KMS-11 (cell line): ENCODE measurements around the gene UMODL1.
A peak's percentile ranks its signal among the peaks of the same experiment; 100 is the strongest.

Source experiments
- H2AFZ ChIP-seq: fragments of 200-600 bp; sonication (generic); 2 replicates; pipeline ENCODE4 v1.6.1; 2016; ENCODE audit warnings: antibody characterized with exemption, mixed run types, low read depth
- H3K27ac ChIP-seq: fragments of 200-600 bp; sonication (generic); 2 replicates; pipeline ENCODE4 v1.6.1; 2016; ENCODE audit warnings: mild to moderate bottlenecking, mixed run types
- H3K27me3 ChIP-seq: fragments of 200-600 bp; sonication (generic); 2 replicates; pipeline ENCODE4 v1.6.1; 2017; ENCODE audit warnings: mild to moderate bottlenecking, low read depth, mixed run types, moderate library complexity; ENCODE audit not compliant: insufficient read depth
- H3K36me3 ChIP-seq: fragments of 200-600 bp; sonication (generic); 2 replicates; pipeline ENCODE4 v1.6.1; 2017; ENCODE audit warnings: mild to moderate bottlenecking, mixed run types; ENCODE audit not compliant: insufficient read depth
- H3K4me1 ChIP-seq: fragments of 200-600 bp; sonication (generic); 2 replicates; pipeline ENCODE4 v1.6.1; 2016; ENCODE audit warnings: mild to moderate bottlenecking, low read depth, mixed run types; ENCODE audit not compliant: poor library complexity, severe bottlenecking
- H3K4me2 ChIP-seq: fragments of 200-600 bp; sonication (generic); 2 replicates; pipeline ENCODE4 v1.7.0; 2016; ENCODE audit warnings: mild to moderate bottlenecking, mixed run types
- H3K4me3 ChIP-seq: fragments of 200-600 bp; sonication (generic); IDR thresholded peaks from 2 replicates; pipeline ENCODE4 v1.6.1; 2017; ENCODE audit warnings: low read depth, low read length, mixed read lengths; ENCODE audit not compliant: insufficient read depth
- H3K79me2 ChIP-seq: fragments of 200-600 bp; sonication (generic); 2 replicates; pipeline ENCODE4 v1.6.1; 2016; ENCODE audit warnings: low read depth, mixed run types; ENCODE audit not compliant: insufficient read depth
- H3K9ac ChIP-seq: fragments of 200-600 bp; sonication (generic); 2 replicates; pipeline ENCODE4 v1.6.1; 2016; ENCODE audit warnings: mild to moderate bottlenecking, mixed run types
- H4K20me1 ChIP-seq: fragments of 200-600 bp; sonication (generic); 2 replicates; pipeline ENCODE4 v1.6.1; 2016; ENCODE audit warnings: mild to moderate bottlenecking, mixed run types; ENCODE audit not compliant: insufficient read depth
- CTCF ChIP-seq: fragments of 200-600 bp; sonication (generic); conservative IDR thresholded peaks from 2 replicates; pipeline ENCODE4 v1.6.1; 2017; ENCODE audit warnings: low read depth, mild to moderate bottlenecking, antibody characterized with exemption, low read length, moderate library complexity, mixed read lengths

The UMODL1 gene

GRCh38 chr21:42108554-42109340 lies 37.6 kb downstream of the UMODL1 start:
- H3K9ac ChIP-seq, result no peak overlapping the region
- peak overlapping the region; percentile 49; the same call in 1 of the 2 replicates for H3K4me2 ChIP-seq

GRCh38 chr21:42109473-42109872 lies 38.4 kb downstream of the UMODL1 start:
- no peak for TF ChIP-seq CTCF
- H3K4me2 ChIP-seq, result no peak overlapping the region
- H3K4me3 ChIP-seq, result no peak overlapping the region
- no peak overlapping the region for H2AFZ ChIP-seq
- no peaks in the 10 kb centered on the region for H3K79me2 ChIP-seq
- H3K27ac ChIP-seq, result no peak overlapping the region
- no peaks in the 10 kb centered on the region for H3K27me3 ChIP-seq
- no peak overlapping the region for H3K9ac ChIP-seq
- no peaks in the 10 kb centered on the region for H4K20me1 ChIP-seq
- no peaks in the 10 kb centered on the region for H3K36me3 ChIP-seq
- H3K4me1 ChIP-seq, result peaks cover 8% of the 10 kb centered on the region

More at GRCh38 chr21:42108554-42109340, 37.6 kb downstream of the UMODL1 start:
- Histone ChIP-seq H3K4me3 (no peak overlapping the region), H4K20me1 (no peaks in the 10 kb centered on the region), H2AFZ (no peak overlapping the region), H3K4me1 (peaks cover 8% of the 10 kb centered on the region), H3K79me2 (no peaks in the 10 kb centered on the region), H3K36me3 (no peaks in the 10 kb centered on the region), H3K27me3 (no peaks in the 10 kb centered on the region), H3K27ac (peak overlapping the region; percentile 18; the same call in 1 of the 2 replicates)
- TF ChIP-seq CTCF, result no peak

GRCh38 chr21:42109873-42110525 lies 38.9 kb downstream of the UMODL1 start:
- no peak overlapping the region for H3K27ac ChIP-seq
- H2AFZ ChIP-seq, result no peak overlapping the region
- peaks cover 8% of the 10 kb centered on the region for H3K4me1 ChIP-seq
- TF ChIP-seq CTCF, result no peak
- H3K36me3 ChIP-seq, result no peaks in the 10 kb centered on the region
- H3K9ac ChIP-seq, result no peak overlapping the region
- H3K4me2 ChIP-seq, result no peak overlapping the region
- no peaks in the 10 kb centered on the region for H3K27me3 ChIP-seq
- no peak overlapping the region for H3K4me3 ChIP-seq
- H4K20me1 ChIP-seq, result no peaks in the 10 kb centered on the region
- H3K79me2 ChIP-seq, result no peaks in the 10 kb centered on the region

GRCh38 chr21:42110691-42111469 lies 39.8 kb downstream of the UMODL1 start:
- no peaks in the 10 kb centered on the region for H3K79me2 ChIP-seq
- H3K4me3 ChIP-seq, result no peak overlapping the region
- no peaks in the 10 kb centered on the region for H3K36me3 ChIP-seq
- H3K9ac ChIP-seq, result no peak overlapping the region
- no peak for TF ChIP-seq CTCF
- peaks cover 8% of the 10 kb centered on the region for H3K4me1 ChIP-seq
- H3K4me2 ChIP-seq, result no peak overlapping the region
- no peak overlapping the region for H2AFZ ChIP-seq
- no peaks in the 10 kb centered on the region for H4K20me1 ChIP-seq
- H3K27me3 ChIP-seq, result no peaks in the 10 kb centered on the region
- H3K27ac ChIP-seq, result no peak overlapping the region
